GM23338 (cell line): ENCODE results near the gene MACF1. TPM values are rescaled to one million over a fixed set of nuclear protein-coding genes. Genes with fewer than 3 reads are reported as not detected.

Source experiments
- ATAC-seq: fragments of 200-7000 bp; cut with Tn5 transposase; 3 replicates; pipeline ENCODE4 v1.9.1; 2020
- DNase-seq: peaks from one replicate; pipeline ENCODE4 v3.0.0-alpha.2; 2015; ENCODE audit warnings: low spot score
- H2AFZ ChIP-seq: fragments of 200-600 bp; sonication (generic); 2 replicates; pipeline ENCODE4 v1.8.0; 2016; ENCODE audit warnings: antibody characterized with exemption, mild to moderate bottlenecking, moderate library complexity
- H3F3A ChIP-seq: fragments of 200-600 bp; sonication (generic); replicated peaks from 2 replicates; pipeline ENCODE4 v1.8.0; 2017; ENCODE audit warnings: antibody characterized with exemption, mixed run types, low read depth
- H3K27ac ChIP-seq: fragments of 200-600 bp; sonication (generic); 2 replicates; pipeline ENCODE4 v1.6.1; 2016; ENCODE audit warnings: low read depth
- H3K27me3 ChIP-seq: fragments of 200-600 bp; sonication (generic); 2 replicates; pipeline ENCODE4 v1.8.0; 2016; ENCODE audit warnings: mild to moderate bottlenecking, mixed run types, moderate library complexity; ENCODE audit not compliant: insufficient read depth
- H3K36me3 ChIP-seq: fragments of 200-600 bp; sonication (generic); 2 replicates; pipeline ENCODE4 v1.8.0; 2016; ENCODE audit warnings: mild to moderate bottlenecking; ENCODE audit not compliant: insufficient read depth
- H3K4me1 ChIP-seq: fragments of 200-600 bp; sonication (generic); 2 replicates; pipeline ENCODE4 v1.8.0; 2016; ENCODE audit warnings: mild to moderate bottlenecking, moderate library complexity; ENCODE audit not compliant: insufficient read depth
- H3K4me2 ChIP-seq: fragments of 200-600 bp; sonication (generic); 2 replicates; pipeline ENCODE4 v1.7.1; 2017; ENCODE audit warnings: mixed run types
- H3K4me3 ChIP-seq: fragments of 200-600 bp; sonication (generic); 2 replicates; pipeline ENCODE4 v1.6.1; 2016; ENCODE audit warnings: mixed run types
- H3K79me2 ChIP-seq: fragments of 200-600 bp; sonication (generic); replicated peaks from 2 replicates; pipeline ENCODE4 v1.8.0; 2017; ENCODE audit warnings: mild to moderate bottlenecking; ENCODE audit not compliant: insufficient read depth
- H3K9me2 ChIP-seq: fragments of 200-600 bp; sonication (generic); 2 replicates; pipeline ENCODE4 v1.8.0; 2017; ENCODE audit not compliant: insufficient read depth
- H4K20me1 ChIP-seq: fragments of 200-600 bp; sonication (generic); replicated peaks from 2 replicates; pipeline ENCODE4 v1.8.0; 2017; ENCODE audit warnings: mild to moderate bottlenecking; ENCODE audit not compliant: insufficient read depth
- H3K27ac Mint-ChIP-seq: 2 replicates; pipeline ENCODE4 v1.8.0; 2020; ENCODE audit warnings: inconsistent platforms, mild to moderate bottlenecking, moderate library complexity, mixed read lengths
- H3K27me3 Mint-ChIP-seq: 3 replicates; pipeline ENCODE4 v1.8.0; 2022; ENCODE audit warnings: low read depth, mild to moderate bottlenecking, moderate library complexity, mixed read lengths, inconsistent platforms; ENCODE audit not compliant: insufficient read depth, poor library complexity
- H3K36me3 Mint-ChIP-seq: 3 replicates; pipeline ENCODE4 v1.8.0; 2021; ENCODE audit warnings: low read depth, mild to moderate bottlenecking, inconsistent platforms, moderate library complexity, mixed read lengths
- H3K4me1 Mint-ChIP-seq: 3 replicates; pipeline ENCODE4 v1.8.0; 2020; ENCODE audit warnings: mild to moderate bottlenecking, inconsistent platforms, mixed read lengths
- H3K4me3 Mint-ChIP-seq: 3 replicates; pipeline ENCODE4 v1.8.0; 2021; ENCODE audit warnings: moderate library complexity, mild to moderate bottlenecking, inconsistent platforms, mixed read lengths
- H3K9me3 Mint-ChIP-seq: 3 replicates; pipeline ENCODE4 v1.8.0; 2020; ENCODE audit warnings: moderate library complexity, mild to moderate bottlenecking, inconsistent platforms, mixed read lengths
- ETS1 ChIP-seq: IDR thresholded peaks from 2 replicates; pipeline ENCODE4 v1.6.1; 2016; ENCODE audit warnings: antibody characterized with exemption
- EZH2 ChIP-seq: fragments of 200-600 bp; sonication (generic); IDR thresholded peaks from one replicate; pipeline ENCODE4 v1.8.0; 2017; ENCODE audit warnings: antibody characterized with exemption, mild to moderate bottlenecking, low read depth; ENCODE audit not compliant: unreplicated experiment
- EZH2phosphoT487 ChIP-seq: fragments of 200-600 bp; sonication (generic); IDR thresholded peaks from one replicate; pipeline ENCODE4 v1.8.1; 2018; ENCODE audit warnings: antibody characterized with exemption; ENCODE audit not compliant: unreplicated experiment
- JUNB ChIP-seq: IDR thresholded peaks from one replicate; pipeline ENCODE4 v1.6.1; 2016; ENCODE audit warnings: antibody characterized with exemption; ENCODE audit not compliant: unreplicated experiment
- POLR2AphosphoS5 ChIP-seq: IDR thresholded peaks from 2 replicates; pipeline ENCODE4 v1.6.1; 2016; ENCODE audit warnings: antibody characterized with exemption, low read depth
- STAT1 ChIP-seq: IDR thresholded peaks from one replicate; pipeline ENCODE4 v1.6.1; 2016; ENCODE audit warnings: antibody characterized with exemption; ENCODE audit not compliant: unreplicated experiment
- ZNF114 ChIP-seq: fragments of 250-450 bp; sonication (Bioruptor Pico); IDR thresholded peaks from 2 replicates; pipeline ENCODE4 v1.5.0; 2020; ENCODE audit warnings: mild to moderate bottlenecking, moderate library complexity
- ZNF331 ChIP-seq: fragments of 250-450 bp; sonication (Bioruptor Pico); IDR thresholded peaks from 2 replicates; pipeline ENCODE4 v1.5.0; 2020; ENCODE audit warnings: low read depth, mild to moderate bottlenecking, moderate library complexity
- polyA plus RNA-seq: library from polyadenylated mRNA; unstranded; fragments of >200 nt; fragmentation: Nextera tagmentation; extraction: Ambion mirVana; gene quantifications from 2 replicates; pipeline ENCODE4 v1.2.1, GENCODE V29; 2016
- total RNA-seq: library from RNA; depleted of rRNA; stranded (reverse); fragments of >200 nt; shearing (Covaris generic); gene quantifications from 2 replicates; pipeline ENCODE4 v1.2.3, GENCODE V29; 2014
- TF ChIP-seq, protein P1 (sequence below): IDR thresholded peaks from one replicate; pipeline ENCODE4 v1.6.1; 2018; ENCODE audit warnings: antibody characterized with exemption; ENCODE audit not compliant: unreplicated experiment

MACF1 gene
- total and polyA plus RNA-seq, 2 experiments from 2014 or later, result 104 to 399 TPM

GRCh38 chr1:39272027-39272797 is 67.7 kb downstream of the MACF1 start:
- Histone ChIP-seq H3K36me3 (no peaks in the 10 kb centered on the region), H3K4me3 (no peak overlapping the region), H3K4me2 (no peak overlapping the region), H3K27me3 (no peaks in the 10 kb centered on the region), H3K79me2 (peaks cover 96% of the 10 kb centered on the region), H4K20me1 (peaks cover 5% of the 10 kb centered on the region), H3F3A (0 out of 2 replicates have a peak, but pooled peaks cover under 1% of the 10 kb centered on the region), H2AFZ (no peak overlapping the region), H3K9me2 (no peaks in the 10 kb centered on the region), H3K4me1 (peaks cover 70% of the 10 kb centered on the region), H3K27ac (0 out of 2 replicates have a peak overlapping the region, but pooled peaks have one; percentile 11)
- Mint-ChIP-seq H3K4me1 (peaks cover 66% of the 10 kb centered on the region), H3K27me3 (peaks cover 9% of the 10 kb centered on the region), H3K27ac (no peak overlapping the region), H3K36me3 (no peaks in the 10 kb centered on the region), H3K9me3 (no peaks in the 10 kb centered on the region), H3K4me3 (no peak overlapping the region; the same call in 2 of the 3 replicates)
- DNase-seq, result no peak
- peak; percentile 9; the same call in 2 of the 3 replicates for ATAC-seq
- TF ChIP-seq EZH2, result no peak
- no peak for TF ChIP-seq ZNF331
- TF ChIP-seq, protein P1, sequence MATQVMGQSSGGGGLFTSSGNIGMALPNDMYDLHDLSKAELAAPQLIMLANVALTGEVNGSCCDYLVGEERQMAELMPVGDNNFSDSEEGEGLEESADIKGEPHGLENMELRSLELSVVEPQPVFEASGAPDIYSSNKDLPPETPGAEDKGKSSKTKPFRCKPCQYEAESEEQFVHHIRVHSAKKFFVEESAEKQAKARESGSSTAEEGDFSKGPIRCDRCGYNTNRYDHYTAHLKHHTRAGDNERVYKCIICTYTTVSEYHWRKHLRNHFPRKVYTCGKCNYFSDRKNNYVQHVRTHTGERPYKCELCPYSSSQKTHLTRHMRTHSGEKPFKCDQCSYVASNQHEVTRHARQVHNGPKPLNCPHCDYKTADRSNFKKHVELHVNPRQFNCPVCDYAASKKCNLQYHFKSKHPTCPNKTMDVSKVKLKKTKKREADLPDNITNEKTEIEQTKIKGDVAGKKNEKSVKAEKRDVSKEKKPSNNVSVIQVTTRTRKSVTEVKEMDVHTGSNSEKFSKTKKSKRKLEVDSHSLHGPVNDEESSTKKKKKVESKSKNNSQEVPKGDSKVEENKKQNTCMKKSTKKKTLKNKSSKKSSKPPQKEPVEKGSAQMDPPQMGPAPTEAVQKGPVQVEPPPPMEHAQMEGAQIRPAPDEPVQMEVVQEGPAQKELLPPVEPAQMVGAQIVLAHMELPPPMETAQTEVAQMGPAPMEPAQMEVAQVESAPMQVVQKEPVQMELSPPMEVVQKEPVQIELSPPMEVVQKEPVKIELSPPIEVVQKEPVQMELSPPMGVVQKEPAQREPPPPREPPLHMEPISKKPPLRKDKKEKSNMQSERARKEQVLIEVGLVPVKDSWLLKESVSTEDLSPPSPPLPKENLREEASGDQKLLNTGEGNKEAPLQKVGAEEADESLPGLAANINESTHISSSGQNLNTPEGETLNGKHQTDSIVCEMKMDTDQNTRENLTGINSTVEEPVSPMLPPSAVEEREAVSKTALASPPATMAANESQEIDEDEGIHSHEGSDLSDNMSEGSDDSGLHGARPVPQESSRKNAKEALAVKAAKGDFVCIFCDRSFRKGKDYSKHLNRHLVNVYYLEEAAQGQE, result no peak

DNA sequence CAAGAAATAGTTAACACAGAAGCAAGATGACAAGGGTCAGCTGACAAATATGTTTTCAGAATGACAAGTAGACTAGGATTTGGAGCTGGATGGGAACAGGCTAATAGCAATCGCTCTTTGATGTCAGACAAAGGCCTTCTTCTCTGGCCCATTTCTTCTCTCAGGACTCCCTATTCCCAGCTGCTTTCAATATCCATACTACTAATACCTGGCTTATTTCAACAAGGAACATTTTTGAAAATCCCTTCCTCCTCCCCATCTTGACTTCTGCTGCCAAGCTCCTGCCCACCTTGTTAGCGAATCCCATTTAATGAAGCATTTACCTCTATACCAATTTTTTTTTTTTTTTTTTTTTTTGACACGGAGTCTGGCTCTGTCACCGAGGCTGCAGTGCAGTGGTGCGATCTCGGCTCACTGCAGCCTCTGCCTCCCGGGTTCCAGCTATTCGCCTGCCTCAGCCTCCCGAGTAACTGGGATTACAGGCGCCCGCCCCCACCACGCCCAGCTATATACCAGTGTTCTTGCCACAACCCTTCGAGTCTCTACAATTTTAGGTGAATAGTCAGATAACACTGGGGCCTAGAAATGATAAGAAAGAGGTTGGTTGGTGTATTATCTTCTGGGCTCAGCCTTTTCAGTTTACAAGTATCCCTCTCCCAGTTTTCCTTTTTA is 68.4 kb downstream of the MACF1 start:
- H3F3A ChIP-seq, result no peaks in the 10 kb centered on the region
- Mint-ChIP-seq H3K4me1 (peaks cover 68% of the 10 kb centered on the region), H3K27me3 (peaks cover 9% of the 10 kb centered on the region), H3K27ac (no peak overlapping the region; the same call in 1 of the 2 replicates), H3K4me3 (no peak overlapping the region), H3K36me3 (no peaks in the 10 kb centered on the region), H3K9me3 (no peaks in the 10 kb centered on the region)
- no peak overlapping the region for H3K4me3 ChIP-seq
- H4K20me1 ChIP-seq, result peaks cover 5% of the 10 kb centered on the region
- H3K36me3 ChIP-seq, result no peaks in the 10 kb centered on the region
- H2AFZ ChIP-seq, result no peak overlapping the region
- DNase-seq (no peak), ATAC-seq (no peak)
- no peak overlapping the region for H3K27ac ChIP-seq
- H3K27me3 ChIP-seq, result no peaks in the 10 kb centered on the region
- peaks cover 70% of the 10 kb centered on the region for H3K4me1 ChIP-seq
- H3K9me2 ChIP-seq, result no peaks in the 10 kb centered on the region
- H3K79me2 ChIP-seq, result peaks cover 95% of the 10 kb centered on the region
- H3K4me2 ChIP-seq, result no peak overlapping the region
- TF ChIP-seq EZH2phosphoT487 (no peak), JUNB (no peak), STAT1 (no peak), ZNF114 (no peak), EZH2 (no peak), POLR2AphosphoS5 (no peak), ETS1 (no peak), ZNF331 (no peak)
- TF ChIP-seq, protein P1, result no peak
